Fibroblast of lung (primary cell): Measurements from ENCODE around the gene TMC3. TPM values are rescaled to one million over a fixed set of nuclear protein-coding genes. Genes with fewer than 3 reads are reported as not detected.

ENCODE experiments used
- DNase-seq, 2 donors: peaks; one replicate each; pipeline versions ENCODE4 v3.0.0 to v3.0.0-alpha.2; 2010; ENCODE audit warnings: low read depth in 2 of 2
- H2AFZ ChIP-seq: 2 replicates; pipeline ENCODE4 v1.5.1; 2012; ENCODE audit warnings: low read length, control low read depth, inconsistent platforms
- H3K27ac ChIP-seq: 2 replicates; pipeline ENCODE4 v1.5.1; 2011; ENCODE audit warnings: low read length, control low read depth; ENCODE audit not compliant: insufficient read depth
- H3K27me3 ChIP-seq: 2 replicates; pipeline ENCODE4 v1.5.1; 2011; ENCODE audit warnings: mild to moderate bottlenecking, low read length; ENCODE audit not compliant: control insufficient read depth, insufficient read depth
- H3K36me3 ChIP-seq: 2 replicates; pipeline ENCODE4 v1.5.1; 2011; ENCODE audit warnings: low read length; ENCODE audit not compliant: control insufficient read depth, insufficient read depth
- H3K4me1 ChIP-seq: 2 replicates; pipeline ENCODE4 v1.5.1; 2011; ENCODE audit warnings: low read length; ENCODE audit not compliant: control insufficient read depth, insufficient read depth; ENCODE audit errors: extremely low read depth
- H3K4me2 ChIP-seq: 2 replicates; pipeline ENCODE4 v1.5.1; 2011; ENCODE audit warnings: low read length, control low read depth; ENCODE audit not compliant: insufficient read depth; ENCODE audit errors: extremely low read depth
- H3K4me3 ChIP-seq, 4 experiments: fragments of 200-600 bp in 1 of 4; sonication (generic) in 1 of 4; replicated peaks in 1 of 4; 2 replicates each; pipeline ENCODE4 v1.5.1; 2011 to 2016; ENCODE audit warnings: low read length in 4 of 4, low read depth in 3 of 4, mild to moderate bottlenecking in 3 of 4, control low read depth in 2 of 4, inconsistent platforms in 1 of 4, mixed read lengths in 1 of 4; ENCODE audit not compliant: insufficient read depth in 1 of 4; ENCODE audit errors: control extremely low read depth in 1 of 4
- H3K79me2 ChIP-seq: 2 replicates; pipeline ENCODE4 v1.5.1; 2012; ENCODE audit warnings: mild to moderate bottlenecking, low read length, inconsistent platforms; ENCODE audit not compliant: control insufficient read depth, insufficient read depth
- H3K9ac ChIP-seq: 2 replicates; pipeline ENCODE4 v1.5.1; 2011; ENCODE audit warnings: mild to moderate bottlenecking, low read length, control low read depth; ENCODE audit not compliant: insufficient read depth
- H3K9me3 ChIP-seq: 2 replicates; pipeline ENCODE4 v1.5.1; 2012; ENCODE audit warnings: low read depth, low read length; ENCODE audit not compliant: control insufficient read depth, insufficient read depth
- H4K20me1 ChIP-seq: 2 replicates; pipeline ENCODE4 v1.5.1; 2011; ENCODE audit warnings: low read length; ENCODE audit not compliant: control insufficient read depth, insufficient read depth; ENCODE audit errors: extremely low read depth
- CTCF ChIP-seq, 2 donors: IDR thresholded peaks in 1 of 2; conservative IDR thresholded peaks in 1 of 2; 1 replicate in 1 of 2; 2 replicates in 1 of 2; pipeline ENCODE4 v1.5.1; 2011 to 2012; ENCODE audit warnings: low read length in 2 of 2, control low read depth in 1 of 2, inconsistent platforms in 1 of 2, low read depth in 1 of 2, mild to moderate bottlenecking in 1 of 2
- EZH2 ChIP-seq: IDR thresholded peaks from 2 replicates; pipeline ENCODE4 v1.5.1; 2012; ENCODE audit warnings: low read length, control low read depth, mild to moderate bottlenecking; ENCODE audit errors: missing control alignments
- polyA plus RNA-seq, 2 donors: library from polyadenylated mRNA; depleted of rRNA in 1 of 2; stranded (reverse) in 1 of 2; unstranded in 1 of 2; fragments of >200 nt; gene quantifications; 2 replicates each; pipeline ENCODE4 v1.2.1, GENCODE V29; 2011 to 2012; ENCODE audit warnings: missing spikeins in 1 of 2
- total RNA-seq: library from RNA; depleted of rRNA; stranded (reverse); fragments of >200 nt; gene quantifications from 2 replicates; pipeline ENCODE4 v1.2.1, GENCODE V29; 2014

Gene TMC3
- total and polyA plus RNA-seq, 2 donors (not counting 1 experiment from before 2014, with no cell fraction given): not detected

GRCh38 chr15:81288616-81289015 lies 85.4 kb downstream of the TMC3 start:
- no peak overlapping the region for H3K4me2 ChIP-seq
- H2AFZ ChIP-seq: no peak overlapping the region
- H3K4me1 ChIP-seq: no peaks in the 10 kb centered on the region
- H3K9ac ChIP-seq: no peak overlapping the region
- no peak overlapping the region for H3K4me3 ChIP-seq
- no peaks in the 10 kb centered on the region for H3K27me3 ChIP-seq
- H4K20me1 ChIP-seq: no peaks in the 10 kb centered on the region
- no peaks in the 10 kb centered on the region for H3K36me3 ChIP-seq
- no peaks in the 10 kb centered on the region for H3K9me3 ChIP-seq
- no peaks in the 10 kb centered on the region for H3K79me2 ChIP-seq
- DNase-seq: no peak
- TF ChIP-seq CTCF (conservative IDR thresholded peaks at IDR 0.05 in 1 of 2, IDR thresholded peaks at IDR 0.05 in 1 of 2; ENCODE audit: low read depth in 1 of 2, low read length in 2 of 2): no peak
- no peak overlapping the region for H3K27ac ChIP-seq

DNA sequence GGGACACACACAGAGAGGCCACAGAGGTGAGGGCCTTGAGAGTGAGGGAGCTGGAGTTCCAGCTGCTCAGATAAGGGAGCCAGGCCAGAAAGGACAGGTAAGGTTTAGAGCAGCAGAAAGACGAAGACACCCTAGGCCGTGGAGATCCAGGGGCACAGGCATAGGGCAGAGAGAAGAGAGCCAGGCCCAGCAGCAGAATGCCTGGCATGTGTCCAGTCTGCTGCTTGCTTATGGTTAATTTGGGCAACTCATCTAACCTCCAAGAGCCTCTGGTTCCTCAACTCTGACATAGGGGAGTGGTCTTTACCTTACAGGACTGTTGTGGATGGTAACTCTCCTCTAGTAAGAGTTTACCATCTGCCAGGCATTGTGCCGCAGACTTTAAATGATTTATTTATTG lies 86.0 kb downstream of the TMC3 start:
- H3K9me3 ChIP-seq: no peaks in the 10 kb centered on the region
- no peaks in the 10 kb centered on the region for H3K36me3 ChIP-seq
- H3K27ac ChIP-seq: no peak overlapping the region
- H3K27me3 ChIP-seq: no peaks in the 10 kb centered on the region
- H4K20me1 ChIP-seq: no peaks in the 10 kb centered on the region
- H3K4me2 ChIP-seq: no peak overlapping the region
- H3K79me2 ChIP-seq: no peaks in the 10 kb centered on the region
- no peak overlapping the region for H3K9ac ChIP-seq
- H2AFZ ChIP-seq: no peak overlapping the region
- no peak for DNase-seq
- no peak overlapping the region for H3K4me3 ChIP-seq
- TF ChIP-seq EZH2 (no peak), CTCF (conservative IDR thresholded peaks at IDR 0.05 in 1 of 2, IDR thresholded peaks at IDR 0.05 in 1 of 2; ENCODE audit: low read depth in 1 of 2, low read length in 2 of 2) (no peak)
- no peaks in the 10 kb centered on the region for H3K4me1 ChIP-seq

DNA sequence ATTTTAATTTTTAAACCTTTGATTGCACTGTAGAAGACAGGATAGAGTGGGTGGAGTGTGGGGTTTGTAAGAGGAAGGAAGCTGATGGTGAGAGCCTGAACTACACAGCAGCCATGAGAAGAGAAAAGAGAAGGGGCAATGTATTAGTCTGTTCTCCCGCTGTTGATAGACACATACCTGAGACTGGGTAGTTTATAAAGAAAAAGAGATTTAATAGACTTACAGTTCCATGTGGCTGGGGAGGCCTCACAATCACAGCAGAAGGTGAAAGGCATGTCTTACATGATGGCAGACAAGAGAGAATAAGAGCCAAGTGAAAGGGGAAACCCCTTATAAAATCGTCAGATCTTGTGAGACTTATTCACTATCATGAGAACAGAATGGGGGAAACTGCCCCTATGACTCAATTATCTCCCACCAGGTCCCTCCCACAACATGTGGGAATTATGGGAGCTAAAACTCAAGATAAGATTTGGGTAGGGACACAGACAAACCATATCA lies 87.3 kb downstream of the TMC3 start:
- TF ChIP-seq CTCF (conservative IDR thresholded peaks at IDR 0.05 in 1 of 2, IDR thresholded peaks at IDR 0.05 in 1 of 2; ENCODE audit: low read depth in 1 of 2, low read length in 2 of 2) (no peak), EZH2 (no peak)
- Histone ChIP-seq H3K4me1 (no peaks in the 10 kb centered on the region), H3K79me2 (no peaks in the 10 kb centered on the region), H3K27me3 (no peaks in the 10 kb centered on the region), H3K4me3 (no peak overlapping the region), H3K4me2 (no peak overlapping the region), H3K9me3 (no peaks in the 10 kb centered on the region), H3K9ac (no peak overlapping the region), H3K27ac (no peak overlapping the region), H2AFZ (no peak overlapping the region), H3K36me3 (no peaks in the 10 kb centered on the region), H4K20me1 (no peaks in the 10 kb centered on the region)
- no peak for DNase-seq
